22Rv1 (cell line): Measurements from ENCODE around the gene NTN4.

ENCODE experiments used
- H3K27ac ChIP-seq: fragments of 450-650 bp; 2 replicates; pipeline ENCODE4 v1.5.1; 2017
- CTCF ChIP-seq: fragments of 450-650 bp; IDR thresholded peaks from 2 replicates; pipeline ENCODE4 v1.5.1; 2017; ENCODE audit warnings: mild to moderate bottlenecking
- ZFX ChIP-seq: fragments of 450-650 bp; IDR thresholded peaks from 2 replicates; pipeline ENCODE4 v1.6.1; 2017; ENCODE audit warnings: antibody characterized with exemption, borderline replicate concordance

Gene NTN4

DNA sequence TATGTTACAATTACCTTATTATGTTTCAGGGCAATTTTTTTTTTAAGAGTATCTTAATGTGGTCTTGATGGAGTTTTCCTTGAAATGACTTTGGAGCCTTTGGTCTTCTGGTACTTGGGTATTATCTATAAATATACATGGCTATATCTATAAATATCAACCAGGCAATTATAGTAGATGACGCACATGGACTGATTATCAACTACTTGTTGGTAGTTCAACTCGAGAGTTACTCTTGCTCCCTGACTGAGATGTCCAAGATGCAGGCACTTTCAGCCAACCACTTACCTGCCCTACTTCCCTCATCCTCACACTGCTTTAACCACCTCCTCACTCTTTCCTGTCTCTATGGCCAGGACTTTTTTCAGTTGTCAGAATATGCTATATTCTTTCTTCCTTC is 85.4 kb downstream of the NTN4 start:
- no peak overlapping the region for H3K27ac ChIP-seq
- no peak for TF ChIP-seq ZFX
- no peak for TF ChIP-seq CTCF

GRCh38 chr12:95703986-95704385 is 86.6 kb downstream of the NTN4 start:
- TF ChIP-seq CTCF: no peak
- no peak for TF ChIP-seq ZFX
- no peak overlapping the region for H3K27ac ChIP-seq

GRCh38 chr12:95701722-95702418 is 88.7 kb downstream of the NTN4 start:
- H3K27ac ChIP-seq: no peak overlapping the region
- no peak for TF ChIP-seq CTCF
- no peak for TF ChIP-seq ZFX

- H3K27ac ChIP-seq: no peak overlapping the region
- TF ChIP-seq ZFX (no peak), CTCF (no peak)
These were observed 89.3 kb downstream of the NTN4 start for GRCh38 chr12:95701275-95701674.

GRCh38 chr12:95700316-95700785 is 90.2 kb downstream of the NTN4 start:
- TF ChIP-seq ZFX (no peak), CTCF (no peak)
- no peak overlapping the region for H3K27ac ChIP-seq

GRCh38 chr12:95699579-95699978 is 91.0 kb downstream of the NTN4 start:
- H3K27ac ChIP-seq: no peak overlapping the region
- no peak for TF ChIP-seq CTCF
- TF ChIP-seq ZFX: no peak

DNA sequence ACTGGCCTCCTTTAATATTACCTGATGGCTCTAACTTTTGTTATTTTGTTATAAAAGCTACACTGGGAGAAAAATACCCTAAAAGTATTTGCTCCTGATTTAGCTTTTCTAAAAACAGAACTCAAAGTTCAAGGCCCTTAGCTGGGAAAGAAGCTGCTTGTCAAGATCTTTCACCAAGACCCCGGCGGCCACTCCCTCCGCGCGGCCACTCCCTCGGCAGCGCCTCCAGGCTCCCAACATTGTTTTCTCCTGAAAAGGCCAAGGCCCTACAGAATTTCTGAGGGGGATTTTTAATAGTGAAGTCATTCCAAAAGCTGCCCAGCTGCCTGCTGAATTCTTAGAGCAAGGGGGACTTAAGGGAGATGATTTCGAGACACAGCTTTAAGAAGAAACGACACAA is 96.4 kb downstream of the NTN4 start:
- H3K27ac ChIP-seq: no peak overlapping the region

More for the DNA sequence above, 96.4 kb downstream of the NTN4 start:
- TF ChIP-seq CTCF (no peak), ZFX (no peak)
